ENCODE results near the gene GSG1L. TPM values are rescaled to one million over a fixed set of nuclear protein-coding genes. Genes with fewer than 3 reads are reported as not detected.

GSG1L gene
- polyA plus RNA-seq, 1 donor (not counting 4 experiments of a cell fraction or from before 2014, with no cell fraction given) = not detected

DNA sequence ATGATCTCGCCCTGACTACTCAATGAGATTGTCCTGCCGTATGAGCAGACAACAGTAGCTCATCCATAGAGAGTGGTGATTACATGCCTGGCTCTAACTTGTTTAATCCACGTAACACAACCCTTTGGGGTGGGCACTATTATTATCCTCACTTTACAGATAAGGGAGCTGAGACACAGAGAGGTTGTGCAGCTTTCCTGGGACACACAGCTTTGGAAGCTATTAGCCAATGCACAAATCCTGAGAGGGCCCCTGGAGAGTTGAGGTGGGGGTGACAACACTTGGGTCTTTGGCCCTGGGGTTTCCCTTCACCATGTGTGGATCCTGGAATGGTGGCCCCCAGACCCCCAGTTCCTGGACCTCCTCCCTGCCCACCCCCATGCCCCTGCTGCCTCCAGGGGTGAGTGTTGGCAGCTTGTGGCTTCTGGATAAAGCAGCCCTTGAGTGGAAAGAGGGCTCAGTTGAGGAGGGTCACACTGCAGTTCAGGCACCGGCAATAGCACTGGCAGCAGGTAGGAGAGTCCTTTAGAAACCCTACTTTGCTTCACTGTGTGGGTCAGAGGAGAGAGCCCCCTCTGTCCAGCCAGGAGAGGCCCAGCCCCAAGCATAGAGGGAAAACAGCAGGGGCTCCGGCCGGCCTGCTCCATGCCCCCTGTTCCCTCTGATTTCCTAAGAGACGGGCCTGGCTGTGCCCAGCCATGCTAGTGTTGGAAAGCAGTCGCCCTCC is 282.9 kb downstream of the GSG1L start:
- TF ChIP-seq, protein P1, sequence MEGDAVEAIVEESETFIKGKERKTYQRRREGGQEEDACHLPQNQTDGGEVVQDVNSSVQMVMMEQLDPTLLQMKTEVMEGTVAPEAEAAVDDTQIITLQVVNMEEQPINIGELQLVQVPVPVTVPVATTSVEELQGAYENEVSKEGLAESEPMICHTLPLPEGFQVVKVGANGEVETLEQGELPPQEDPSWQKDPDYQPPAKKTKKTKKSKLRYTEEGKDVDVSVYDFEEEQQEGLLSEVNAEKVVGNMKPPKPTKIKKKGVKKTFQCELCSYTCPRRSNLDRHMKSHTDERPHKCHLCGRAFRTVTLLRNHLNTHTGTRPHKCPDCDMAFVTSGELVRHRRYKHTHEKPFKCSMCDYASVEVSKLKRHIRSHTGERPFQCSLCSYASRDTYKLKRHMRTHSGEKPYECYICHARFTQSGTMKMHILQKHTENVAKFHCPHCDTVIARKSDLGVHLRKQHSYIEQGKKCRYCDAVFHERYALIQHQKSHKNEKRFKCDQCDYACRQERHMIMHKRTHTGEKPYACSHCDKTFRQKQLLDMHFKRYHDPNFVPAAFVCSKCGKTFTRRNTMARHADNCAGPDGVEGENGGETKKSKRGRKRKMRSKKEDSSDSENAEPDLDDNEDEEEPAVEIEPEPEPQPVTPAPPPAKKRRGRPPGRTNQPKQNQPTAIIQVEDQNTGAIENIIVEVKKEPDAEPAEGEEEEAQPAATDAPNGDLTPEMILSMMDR (optimal IDR thresholded peaks at IDR 0.05 in 1 of 3, IDR thresholded peaks at IDR 0.05 in 1 of 3, conservative IDR thresholded peaks at IDR 0.05 in 1 of 3; ENCODE audit: extremely low read depth in 1 of 3, insufficient read depth in 2 of 3, low read length in 3 of 3) = no peak
- no peak for TF ChIP-seq EZH2 (IDR thresholded peaks at IDR 0.05; ENCODE audit: low read length)
- H3K27me3 ChIP-seq (ENCODE audit: control insufficient read depth, extremely low read depth, insufficient read depth, low read length) = no peaks in the 10 kb centered on the region
- no peak overlapping the region for H3K27ac ChIP-seq (ENCODE audit: control insufficient read depth, insufficient read depth, low read length)
- dilution Hi-C loops (cut with MboI; ENCODE audit: extremely low pct_ligation_motif_present, low sequenced_read_pairs) = no loop called here
- FAIRE-seq = no peak
- no peaks in the 10 kb centered on the region for H3K9me3 ChIP-seq (ENCODE audit: control insufficient read depth, low read depth, low read length)
- H4K20me1 ChIP-seq (ENCODE audit: control insufficient read depth, extremely low read depth, insufficient read depth, low read length) = no peaks in the 10 kb centered on the region
- H3K9ac ChIP-seq (ENCODE audit: control insufficient read depth, extremely low read depth, insufficient read depth, low read length) = no peak overlapping the region
- no peaks in the 10 kb centered on the region for H3K79me2 ChIP-seq (ENCODE audit: control insufficient read depth, insufficient read depth, low read length)
- no peak overlapping the region for H3K4me3 ChIP-seq (ENCODE audit: control insufficient read depth in 2 of 3, extremely low read depth in 1 of 3, insufficient read depth in 2 of 3, low read depth in 1 of 3, low read length in 3 of 3)
- no peaks in the 10 kb centered on the region for H3K36me3 ChIP-seq (ENCODE audit: control insufficient read depth in 2 of 2, extremely low read depth in 1 of 2, insufficient read depth in 2 of 2, low read length in 2 of 2)
- no peak overlapping the region for H2AFZ ChIP-seq (ENCODE audit: control insufficient read depth, low read length)
- DNase-seq (ENCODE audit: low read depth, low spot score) = no peak
- no peak overlapping the region for H3K4me2 ChIP-seq (ENCODE audit: control insufficient read depth, extremely low read depth, insufficient read depth, low read depth, low read length)
- no peaks in the 10 kb centered on the region for H3K9me1 ChIP-seq (ENCODE audit: control insufficient read depth, extremely low read depth, insufficient read depth, low read length)
- no peaks in the 10 kb centered on the region for H3K4me1 ChIP-seq (ENCODE audit: control insufficient read depth, extremely low read depth, insufficient read depth, low read length)

DNA sequence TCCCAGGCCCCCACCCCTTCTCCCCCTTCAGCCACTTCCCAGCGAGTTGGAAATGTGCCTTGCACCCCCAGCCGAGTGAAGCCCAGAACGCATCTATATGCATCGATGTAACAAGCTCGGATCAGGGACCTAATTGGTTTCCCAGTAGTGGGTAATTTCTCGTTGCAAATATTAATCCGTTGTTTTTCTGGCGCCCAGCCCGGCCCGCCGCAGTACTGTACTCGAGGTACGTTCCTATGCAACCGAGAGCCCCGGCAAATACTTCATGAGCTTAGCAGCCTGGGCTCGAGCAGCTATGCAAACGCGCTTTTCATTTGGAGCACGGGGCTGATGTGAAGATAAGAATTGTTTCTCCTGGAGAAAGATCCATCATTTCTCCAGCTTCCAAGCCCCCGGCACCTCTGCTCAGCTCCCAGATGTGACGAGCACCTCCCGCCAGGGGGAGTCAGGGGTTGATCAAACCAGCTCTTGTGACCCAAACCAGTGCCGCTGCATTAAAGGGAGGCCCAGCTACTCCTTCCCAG is 283.8 kb downstream of the GSG1L start:
- Histone ChIP-seq H3K36me3 (ENCODE audit: control insufficient read depth in 2 of 2, extremely low read depth in 1 of 2, insufficient read depth in 2 of 2, low read length in 2 of 2) (no peaks in the 10 kb centered on the region), H3K9ac (ENCODE audit: control insufficient read depth, extremely low read depth, insufficient read depth, low read length) (no peak overlapping the region), H3K9me3 (ENCODE audit: control insufficient read depth, low read depth, low read length) (no peaks in the 10 kb centered on the region), H3K27me3 (ENCODE audit: control insufficient read depth, extremely low read depth, insufficient read depth, low read length) (no peaks in the 10 kb centered on the region), H4K20me1 (ENCODE audit: control insufficient read depth, extremely low read depth, insufficient read depth, low read length) (no peaks in the 10 kb centered on the region), H3K79me2 (ENCODE audit: control insufficient read depth, insufficient read depth, low read length) (no peaks in the 10 kb centered on the region), H3K27ac (ENCODE audit: control insufficient read depth, insufficient read depth, low read length) (no peak overlapping the region), H3K4me3 (ENCODE audit: control insufficient read depth in 2 of 3, extremely low read depth in 1 of 3, insufficient read depth in 2 of 3, low read depth in 1 of 3, low read length in 3 of 3) (no peak overlapping the region), H3K4me2 (ENCODE audit: control insufficient read depth, extremely low read depth, insufficient read depth, low read depth, low read length) (no peak overlapping the region), H3K4me1 (ENCODE audit: control insufficient read depth, extremely low read depth, insufficient read depth, low read length) (no peaks in the 10 kb centered on the region), H3K9me1 (ENCODE audit: control insufficient read depth, extremely low read depth, insufficient read depth, low read length) (no peaks in the 10 kb centered on the region), H2AFZ (ENCODE audit: control insufficient read depth, low read length) (no peak overlapping the region)
- dilution Hi-C loops (cut with MboI; ENCODE audit: extremely low pct_ligation_motif_present, low sequenced_read_pairs) = no loop called here
- DNase-seq (ENCODE audit: low read depth, low spot score) = no peak
- FAIRE-seq = no peak
- TF ChIP-seq EZH2 (IDR thresholded peaks at IDR 0.05; ENCODE audit: low read length) = no peak
- TF ChIP-seq, protein P1 (optimal IDR thresholded peaks at IDR 0.05 in 1 of 3, IDR thresholded peaks at IDR 0.05 in 1 of 3, conservative IDR thresholded peaks at IDR 0.05 in 1 of 3; ENCODE audit: extremely low read depth in 1 of 3, insufficient read depth in 2 of 3, low read length in 3 of 3) = peak; percentile 40 to 65 (median 47)

All from keratinocyte (primary cell).